ENCODE results near the gene CLEC17A.

DNA sequence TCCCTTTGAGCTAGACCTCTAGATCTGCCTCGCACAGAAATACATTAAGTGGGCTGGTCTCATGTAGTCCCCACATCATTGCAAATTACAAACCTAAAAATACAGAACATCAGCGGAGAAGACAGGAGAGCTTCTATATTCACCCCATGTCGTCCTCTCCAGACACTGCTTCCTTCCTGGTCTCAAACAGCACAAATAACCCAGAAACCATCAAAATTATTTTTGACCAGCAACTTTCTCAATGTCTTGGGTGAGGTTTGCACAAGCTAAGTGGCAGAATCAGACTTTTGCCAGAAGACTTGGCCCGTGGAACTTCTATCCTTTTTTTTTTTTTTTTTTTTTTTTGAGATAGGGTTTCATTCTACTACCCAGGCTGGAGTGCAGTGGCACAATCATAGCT is 28.2 kb downstream of the CLEC17A start:
- TF ChIP-seq, protein P1, sequence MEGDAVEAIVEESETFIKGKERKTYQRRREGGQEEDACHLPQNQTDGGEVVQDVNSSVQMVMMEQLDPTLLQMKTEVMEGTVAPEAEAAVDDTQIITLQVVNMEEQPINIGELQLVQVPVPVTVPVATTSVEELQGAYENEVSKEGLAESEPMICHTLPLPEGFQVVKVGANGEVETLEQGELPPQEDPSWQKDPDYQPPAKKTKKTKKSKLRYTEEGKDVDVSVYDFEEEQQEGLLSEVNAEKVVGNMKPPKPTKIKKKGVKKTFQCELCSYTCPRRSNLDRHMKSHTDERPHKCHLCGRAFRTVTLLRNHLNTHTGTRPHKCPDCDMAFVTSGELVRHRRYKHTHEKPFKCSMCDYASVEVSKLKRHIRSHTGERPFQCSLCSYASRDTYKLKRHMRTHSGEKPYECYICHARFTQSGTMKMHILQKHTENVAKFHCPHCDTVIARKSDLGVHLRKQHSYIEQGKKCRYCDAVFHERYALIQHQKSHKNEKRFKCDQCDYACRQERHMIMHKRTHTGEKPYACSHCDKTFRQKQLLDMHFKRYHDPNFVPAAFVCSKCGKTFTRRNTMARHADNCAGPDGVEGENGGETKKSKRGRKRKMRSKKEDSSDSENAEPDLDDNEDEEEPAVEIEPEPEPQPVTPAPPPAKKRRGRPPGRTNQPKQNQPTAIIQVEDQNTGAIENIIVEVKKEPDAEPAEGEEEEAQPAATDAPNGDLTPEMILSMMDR (IDR thresholded peaks at IDR 0.05): no peak
- no peak for TF ChIP-seq POLR2A (IDR thresholded peaks at IDR 0.05)
